IMR-90 (cell line): ENCODE results near the gene RAPSN. TPM values are rescaled to one million over a fixed set of nuclear protein-coding genes. Genes with fewer than 3 reads are reported as not detected.

ENCODE experiments used
- MAFK ChIP-seq: IDR thresholded peaks from 2 replicates; pipeline ENCODE4 v1.6.1; 2012; ENCODE audit warnings: low read depth, low read length, improper control_type of control experiment
- POLR2A ChIP-seq: IDR thresholded peaks from 2 replicates; pipeline ENCODE4 v1.6.1; 2012; ENCODE audit warnings: mild to moderate bottlenecking, low read depth, low read length
- polyA plus RNA-seq, 3 experiments: library from polyadenylated mRNA; depleted of rRNA; stranded (reverse); fragments of >200 nt; gene quantifications; 2 replicates each; pipeline ENCODE4 v1.2.3, GENCODE V29; 2012; ENCODE audit warnings: low replicate concordance in 1 of 3
- total RNA-seq: library from RNA; depleted of rRNA; stranded (reverse); fragments of >200 nt; gene quantifications from 2 replicates; pipeline ENCODE4 v1.2.3, GENCODE V29; 2012
- TF ChIP-seq, protein P1 (sequence below): conservative IDR thresholded peaks from 2 replicates; pipeline ENCODE4 v1.5.1; 2012; ENCODE audit warnings: mild to moderate bottlenecking, low read depth, low read length, improper control_type of control experiment
- TF ChIP-seq, protein P2 (sequence below): fragments of 150-350 bp; IDR thresholded peaks from 2 replicates; pipeline ENCODE4 v1.6.1; 2016; ENCODE audit warnings: low read depth, mild to moderate bottlenecking, low read length, moderate library complexity, borderline replicate concordance

The RAPSN gene
- total and polyA plus RNA-seq, 2 of the 4 experiments (the other 2 are of a cell fraction) = 0.03 TPM; not detected in 1

DNA sequence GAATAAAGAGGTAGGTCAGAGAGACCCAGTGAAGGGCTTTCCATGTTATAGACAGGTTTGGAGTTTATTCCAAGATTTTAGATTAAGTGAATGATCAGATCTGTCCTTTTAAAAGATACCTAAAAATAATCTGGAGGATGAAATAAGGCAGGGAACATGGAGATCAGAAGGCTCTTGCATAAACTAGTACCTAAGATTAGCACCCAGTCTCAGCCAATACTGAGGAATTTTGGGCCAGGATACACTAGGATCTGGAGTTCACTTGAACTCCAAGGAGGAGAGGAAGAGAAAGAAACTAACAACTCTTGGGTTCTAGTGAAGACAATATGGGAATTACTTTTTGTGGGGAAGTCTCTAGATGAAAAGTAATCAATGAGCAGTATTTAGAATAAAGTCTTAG is 47.9 kb upstream of the RAPSN start (continued):
- TF ChIP-seq, protein P1, sequence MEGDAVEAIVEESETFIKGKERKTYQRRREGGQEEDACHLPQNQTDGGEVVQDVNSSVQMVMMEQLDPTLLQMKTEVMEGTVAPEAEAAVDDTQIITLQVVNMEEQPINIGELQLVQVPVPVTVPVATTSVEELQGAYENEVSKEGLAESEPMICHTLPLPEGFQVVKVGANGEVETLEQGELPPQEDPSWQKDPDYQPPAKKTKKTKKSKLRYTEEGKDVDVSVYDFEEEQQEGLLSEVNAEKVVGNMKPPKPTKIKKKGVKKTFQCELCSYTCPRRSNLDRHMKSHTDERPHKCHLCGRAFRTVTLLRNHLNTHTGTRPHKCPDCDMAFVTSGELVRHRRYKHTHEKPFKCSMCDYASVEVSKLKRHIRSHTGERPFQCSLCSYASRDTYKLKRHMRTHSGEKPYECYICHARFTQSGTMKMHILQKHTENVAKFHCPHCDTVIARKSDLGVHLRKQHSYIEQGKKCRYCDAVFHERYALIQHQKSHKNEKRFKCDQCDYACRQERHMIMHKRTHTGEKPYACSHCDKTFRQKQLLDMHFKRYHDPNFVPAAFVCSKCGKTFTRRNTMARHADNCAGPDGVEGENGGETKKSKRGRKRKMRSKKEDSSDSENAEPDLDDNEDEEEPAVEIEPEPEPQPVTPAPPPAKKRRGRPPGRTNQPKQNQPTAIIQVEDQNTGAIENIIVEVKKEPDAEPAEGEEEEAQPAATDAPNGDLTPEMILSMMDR = no peak
- TF ChIP-seq, protein P2, sequence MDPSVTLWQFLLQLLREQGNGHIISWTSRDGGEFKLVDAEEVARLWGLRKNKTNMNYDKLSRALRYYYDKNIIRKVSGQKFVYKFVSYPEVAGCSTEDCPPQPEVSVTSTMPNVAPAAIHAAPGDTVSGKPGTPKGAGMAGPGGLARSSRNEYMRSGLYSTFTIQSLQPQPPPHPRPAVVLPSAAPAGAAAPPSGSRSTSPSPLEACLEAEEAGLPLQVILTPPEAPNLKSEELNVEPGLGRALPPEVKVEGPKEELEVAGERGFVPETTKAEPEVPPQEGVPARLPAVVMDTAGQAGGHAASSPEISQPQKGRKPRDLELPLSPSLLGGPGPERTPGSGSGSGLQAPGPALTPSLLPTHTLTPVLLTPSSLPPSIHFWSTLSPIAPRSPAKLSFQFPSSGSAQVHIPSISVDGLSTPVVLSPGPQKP = no peak
- TF ChIP-seq POLR2A (no peak), MAFK (no peak)
